ENCODE data around the gene UBXN7. TPM values are rescaled to one million over a fixed set of nuclear protein-coding genes. Genes with fewer than 3 reads are reported as not detected.

The UBXN7 gene
- total and polyA plus RNA-seq, 10 donors = 2.4 to 59.0 (median 25.2) TPM

- Histone ChIP-seq H3K27me3 (replicated peaks in 1 of 7) (peaks cover 0 to 4% (median 0%) of the 10 kb centered on the region in 7 donors), H3K9me3 (no peaks in the 10 kb centered on the region), H3K4me3 (no peak overlapping the region), H3K4me1 (peaks cover 0 to 30% (median 5%) of the 10 kb centered on the region in 6 donors), H3K36me3 (no peaks in the 10 kb centered on the region), H3K27ac (peak overlapping the region in 1 of 8 donors; percentile 8)
- intact Hi-C loops (cut with DNase I; ENCODE audit: low total_unique reads) = no loop called here
- TF ChIP-seq CTCF (IDR thresholded peaks at IDR 0.05 in 8 of 11, conservative IDR thresholded peaks at IDR 0.05 in 3 of 11) = no peak
- TF ChIP-seq POLR2AphosphoS5 (IDR thresholded peaks at IDR 0.05) = no peak
- TF ChIP-seq POLR2A (IDR thresholded peaks at IDR 0.05) = no peak
- WGBS, 5 donors = 41 to 59% (median 51%) methylated on average over 2 of the region's 2 CpGs
- DNase-seq = no peak
Measured at GRCh38 chr3:196340466-196340865, 91.8 kb downstream of the UBXN7 start.

DNA sequence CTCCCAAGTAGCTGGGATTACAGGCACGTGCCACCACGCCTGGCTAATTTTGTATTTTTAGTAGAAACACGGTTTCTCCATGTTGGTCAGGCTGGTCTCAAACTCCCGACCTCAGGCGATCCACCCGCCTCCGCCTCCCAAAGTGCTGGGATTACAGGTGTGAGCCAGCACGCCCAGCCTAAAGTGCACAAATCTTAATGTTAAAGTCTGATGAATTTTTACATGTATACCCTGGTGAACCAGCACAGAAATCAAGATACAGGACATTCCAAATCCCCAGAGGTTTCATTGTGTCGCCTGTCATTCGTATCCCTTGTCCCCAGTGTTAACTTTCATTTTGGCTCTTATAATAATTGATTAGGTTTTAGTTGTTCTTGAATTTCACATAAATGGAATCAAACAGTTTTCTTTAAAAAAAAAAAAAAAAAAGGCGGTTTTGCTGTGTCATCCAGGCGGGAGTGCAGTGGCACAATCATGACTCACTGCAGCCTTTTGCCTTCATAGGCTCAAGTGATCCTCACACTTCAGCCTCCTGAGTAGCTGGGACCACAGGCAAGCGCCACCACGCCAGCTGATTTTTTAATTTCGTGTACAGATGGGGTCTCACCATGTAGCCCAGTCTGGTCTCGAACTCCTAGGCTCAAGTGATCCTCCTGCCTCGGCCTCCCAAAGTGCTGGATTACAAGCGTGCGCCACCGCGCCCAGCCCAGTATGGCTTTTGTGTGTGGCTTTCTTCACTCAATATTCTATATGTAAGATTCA lies 92.6 kb downstream of the UBXN7 start:
- Histone ChIP-seq H3K9me3 (no peaks in the 10 kb centered on the region), H3K27me3 (replicated peaks in 1 of 7) (peaks cover 0 to 5% (median 0%) of the 10 kb centered on the region in 7 donors), H3K36me3 (no peaks in the 10 kb centered on the region), H3K27ac (peak overlapping the region in 1 of 8 donors; percentile 8), H3K4me3 (no peak overlapping the region), H3K4me1 (peaks cover 0 to 22% (median 2%) of the 10 kb centered on the region in 6 donors)
- WGBS, 5 donors = 82 to 89% (median 83%) methylated on average over 21 of the region's 21 CpGs
- intact Hi-C loops (cut with DNase I; ENCODE audit: low total_unique reads) = no loop called here
- no peak for DNase-seq
- TF ChIP-seq CTCF (IDR thresholded peaks at IDR 0.05 in 8 of 11, conservative IDR thresholded peaks at IDR 0.05 in 3 of 11) (no peak), POLR2AphosphoS5 (IDR thresholded peaks at IDR 0.05) (no peak), POLR2A (IDR thresholded peaks at IDR 0.05) (no peak)

GRCh38 chr3:196339044-196339443 lies 93.2 kb downstream of the UBXN7 start:
- no peak for DNase-seq
- no peaks in the 10 kb centered on the region for H3K9me3 ChIP-seq
- intact Hi-C loops (cut with DNase I; ENCODE audit: low total_unique reads) = no loop called here
- H3K36me3 ChIP-seq = no peaks in the 10 kb centered on the region
- no peak for TF ChIP-seq POLR2AphosphoS5 (IDR thresholded peaks at IDR 0.05)
- peaks cover 0 to 17% (median 0%) of the 10 kb centered on the region in 6 donors for H3K4me1 ChIP-seq
- H3K27ac ChIP-seq = no peak overlapping the region
- peaks cover 0 to 5% (median 0%) of the 10 kb centered on the region in 7 donors for H3K27me3 ChIP-seq (replicated peaks in 1 of 7)
- 81 to 97% (median 92%) methylated on average over 6 of the region's 6 CpGs for WGBS, 5 donors
- H3K4me3 ChIP-seq = no peak overlapping the region

GRCh38 chr3:196336319-196337145 lies 95.7 kb downstream of the UBXN7 start:
- WGBS, 5 donors = 84 to 91% (median 87%) methylated on average over 17 of the region's 17 CpGs
- intact Hi-C loops (cut with DNase I; ENCODE audit: low total_unique reads) = no loop called here

More at GRCh38 chr3:196336319-196337145, 95.7 kb downstream of the UBXN7 start:
- Histone ChIP-seq H3K4me1 (peaks cover 0 to 17% (median 0%) of the 10 kb centered on the region in 6 donors), H3K27ac (no peak overlapping the region), H3K27me3 (replicated peaks in 1 of 7) (peaks cover 0 to 5% (median 0%) of the 10 kb centered on the region in 7 donors), H3K9me3 (no peaks in the 10 kb centered on the region), H3K36me3 (no peaks in the 10 kb centered on the region), H3K4me3 (no peak overlapping the region)
- TF ChIP-seq POLR2AphosphoS5 (IDR thresholded peaks at IDR 0.05) (no peak), POLR2A (IDR thresholded peaks at IDR 0.05) (no peak), CTCF (IDR thresholded peaks at IDR 0.05 in 8 of 11, conservative IDR thresholded peaks at IDR 0.05 in 3 of 11) (no peak)
- DNase-seq = no peak
